NCI-H2196 treated with DMSO at 0.1 percent for 48 hours (cell line): ENCODE measurements around the gene SPTBN1.

ENCODE experiments used
- DNase-seq: peaks from one replicate; lab custom pipeline; 2025; ENCODE audit not compliant: unreplicated experiment; lab: John Stamatoyannopoulos, UW

SPTBN1 gene

GRCh38 chr2:54646170-54646927 is 190.2 kb downstream of the SPTBN1 start:
- no peak for DNase-seq

GRCh38 chr2:54648256-54648655 is 192.1 kb downstream of the SPTBN1 start:
- DNase-seq = no peak

- no peak for DNase-seq
Measured at GRCh38 chr2:54649191-54649590, 193.1 kb downstream of the SPTBN1 start.

GRCh38 chr2:54649633-54650032 is 193.5 kb downstream of the SPTBN1 start:
- DNase-seq = no peak

GRCh38 chr2:54650612-54651011 is 194.5 kb downstream of the SPTBN1 start:
- no peak for DNase-seq

- DNase-seq = no peak
Measured at GRCh38 chr2:54651291-54651690, 195.2 kb downstream of the SPTBN1 start.

GRCh38 chr2:54652540-54652939 is 196.4 kb downstream of the SPTBN1 start:
- no peak for DNase-seq

GRCh38 chr2:54653572-54654204 is 197.6 kb downstream of the SPTBN1 start:
- DNase-seq = no peak

- DNase-seq = no peak
Measured at GRCh38 chr2:54655046-54655809, 199.1 kb downstream of the SPTBN1 start.

- DNase-seq = no peak
Measured at GRCh38 chr2:54656863-54657262, 200.7 kb downstream of the SPTBN1 start.

GRCh38 chr2:54657664-54658083 is 201.5 kb downstream of the SPTBN1 start:
- DNase-seq = no peak

- no peak for DNase-seq
Measured at GRCh38 chr2:54658564-54659071, 202.5 kb downstream of the SPTBN1 start.

GRCh38 chr2:54659527-54659926 is 203.4 kb downstream of the SPTBN1 start:
- no peak for DNase-seq

- DNase-seq = no peak
Measured at GRCh38 chr2:54660752-54661151, 204.6 kb downstream of the SPTBN1 start.

GRCh38 chr2:54663424-54664030 is 207.4 kb downstream of the SPTBN1 start:
- no peak for DNase-seq

GRCh38 chr2:54664238-54664786 is 208.2 kb downstream of the SPTBN1 start:
- no peak for DNase-seq

- no peak for DNase-seq
Measured at GRCh38 chr2:54665436-54665856, 209.3 kb downstream of the SPTBN1 start.

GRCh38 chr2:54666131-54666633 is 210.1 kb downstream of the SPTBN1 start:
- no peak for DNase-seq

GRCh38 chr2:54666634-54667265 is 210.6 kb downstream of the SPTBN1 start:
- no peak for DNase-seq

GRCh38 chr2:54667266-54667639 is 211.1 kb downstream of the SPTBN1 start:
- DNase-seq = no peak
